Measurements from ENCODE around the gene TRIM32. TPM values are rescaled to one million over a fixed set of nuclear protein-coding genes. Genes with fewer than 3 reads are reported as not detected.

Gene TRIM32
- total RNA-seq, 1 experiment from 2014 or later: 40.5 TPM

DNA sequence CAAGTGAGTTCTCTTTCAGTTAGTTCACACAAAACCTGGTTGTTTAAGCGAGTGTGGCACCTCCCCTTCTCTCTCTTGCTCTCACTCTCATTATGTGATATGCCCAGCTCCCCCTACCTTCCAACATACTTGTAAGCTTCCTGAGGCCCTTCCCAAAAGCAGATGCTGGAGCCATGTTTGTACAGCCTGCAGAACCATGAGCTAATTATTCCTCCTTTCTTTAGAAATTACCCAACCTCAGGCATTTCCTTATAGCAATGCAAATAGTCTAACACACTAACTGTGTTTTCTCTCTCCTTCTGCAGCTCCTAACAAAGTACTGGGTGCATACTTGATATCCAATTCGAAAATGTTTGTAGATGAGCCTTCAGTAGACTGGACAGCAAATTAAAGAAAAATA is 62.7 kb downstream of the TRIM32 start:
- Histone ChIP-seq H3K27ac (no peak overlapping the region), H3K36me3 (ENCODE audit: low read depth) (no peaks in the 10 kb centered on the region), H4K20me1 (ENCODE audit: insufficient read depth) (no peaks in the 10 kb centered on the region), H3K9me3 (ENCODE audit: insufficient read depth, low read depth) (no peaks in the 10 kb centered on the region), H2AFZ (no peak overlapping the region), H3K4me3 (no peak overlapping the region), H3K9me2 (ENCODE audit: insufficient read depth) (no peaks in the 10 kb centered on the region), H3F3A (ENCODE audit: insufficient read depth, low read depth) (no peaks in the 10 kb centered on the region), H3K4me1 (replicated peaks; ENCODE audit: insufficient read depth) (no peaks in the 10 kb centered on the region), H3K27me3 (ENCODE audit: insufficient read depth, low read depth) (no peaks in the 10 kb centered on the region), H3K4me2 (no peak overlapping the region), H3K79me2 (ENCODE audit: low read depth) (no peaks in the 10 kb centered on the region)
- no peak for DNase-seq
- TF ChIP-seq, protein P1, sequence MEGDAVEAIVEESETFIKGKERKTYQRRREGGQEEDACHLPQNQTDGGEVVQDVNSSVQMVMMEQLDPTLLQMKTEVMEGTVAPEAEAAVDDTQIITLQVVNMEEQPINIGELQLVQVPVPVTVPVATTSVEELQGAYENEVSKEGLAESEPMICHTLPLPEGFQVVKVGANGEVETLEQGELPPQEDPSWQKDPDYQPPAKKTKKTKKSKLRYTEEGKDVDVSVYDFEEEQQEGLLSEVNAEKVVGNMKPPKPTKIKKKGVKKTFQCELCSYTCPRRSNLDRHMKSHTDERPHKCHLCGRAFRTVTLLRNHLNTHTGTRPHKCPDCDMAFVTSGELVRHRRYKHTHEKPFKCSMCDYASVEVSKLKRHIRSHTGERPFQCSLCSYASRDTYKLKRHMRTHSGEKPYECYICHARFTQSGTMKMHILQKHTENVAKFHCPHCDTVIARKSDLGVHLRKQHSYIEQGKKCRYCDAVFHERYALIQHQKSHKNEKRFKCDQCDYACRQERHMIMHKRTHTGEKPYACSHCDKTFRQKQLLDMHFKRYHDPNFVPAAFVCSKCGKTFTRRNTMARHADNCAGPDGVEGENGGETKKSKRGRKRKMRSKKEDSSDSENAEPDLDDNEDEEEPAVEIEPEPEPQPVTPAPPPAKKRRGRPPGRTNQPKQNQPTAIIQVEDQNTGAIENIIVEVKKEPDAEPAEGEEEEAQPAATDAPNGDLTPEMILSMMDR (conservative IDR thresholded peaks at IDR 0.05): no peak
- TF ChIP-seq EZH2 (IDR thresholded peaks at IDR 0.05; ENCODE audit: low read depth): no peak
- intact Hi-C loops (cut with micrococcal nuclease; ENCODE audit: unreplicated experiment): no loop called here
- ChIA-PET POLR2A (ENCODE audit: unreplicated experiment) (no interaction called here), CTCF (no interaction called here)
- no TSS peak for BruUV-seq (replicated peaks)

DNA sequence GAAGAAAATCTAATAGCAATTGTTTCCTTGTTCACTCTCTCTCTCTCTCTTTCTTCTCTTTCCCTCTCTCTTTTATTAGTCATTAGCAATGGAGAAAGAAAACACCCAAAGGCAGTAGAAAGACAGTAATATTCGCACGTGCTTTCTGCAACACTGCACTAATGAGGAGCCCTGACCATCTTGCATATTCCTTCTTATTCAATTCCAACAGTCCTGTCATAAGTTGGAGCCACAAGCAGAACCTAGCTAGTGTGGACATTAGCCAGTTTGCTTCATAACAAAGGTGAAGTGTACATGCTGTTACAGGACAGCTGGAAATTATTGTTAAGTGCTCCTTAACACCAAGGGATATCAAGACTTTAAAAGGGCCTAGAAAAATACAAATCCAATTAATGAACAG is 63.4 kb downstream of the TRIM32 start:
- TF ChIP-seq EZH2 (IDR thresholded peaks at IDR 0.05; ENCODE audit: low read depth): no peak
- TF ChIP-seq, protein P1 (conservative IDR thresholded peaks at IDR 0.05): no peak
- no peaks in the 10 kb centered on the region for H3K79me2 ChIP-seq (ENCODE audit: low read depth)
- no peaks in the 10 kb centered on the region for H3F3A ChIP-seq (ENCODE audit: insufficient read depth, low read depth)
- H3K36me3 ChIP-seq (ENCODE audit: low read depth): no peaks in the 10 kb centered on the region
- no peaks in the 10 kb centered on the region for H4K20me1 ChIP-seq (ENCODE audit: insufficient read depth)
- no TSS peak for BruUV-seq (replicated peaks)
- no peak overlapping the region for H3K4me2 ChIP-seq
- POLR2A ChIA-PET (ENCODE audit: unreplicated experiment): no interaction called here
- DNase-seq: no peak
- H3K4me1 ChIP-seq (replicated peaks; ENCODE audit: insufficient read depth): no peaks in the 10 kb centered on the region
- CTCF ChIA-PET: no interaction called here
- intact Hi-C loops (cut with micrococcal nuclease; ENCODE audit: unreplicated experiment): no loop called here
- no peaks in the 10 kb centered on the region for H3K9me2 ChIP-seq (ENCODE audit: insufficient read depth)
- no peak overlapping the region for H2AFZ ChIP-seq
- no peaks in the 10 kb centered on the region for H3K9me3 ChIP-seq (ENCODE audit: insufficient read depth, low read depth)
- H3K4me3 ChIP-seq: no peak overlapping the region
- no peaks in the 10 kb centered on the region for H3K27me3 ChIP-seq (ENCODE audit: insufficient read depth, low read depth)
- no peak overlapping the region for H3K27ac ChIP-seq

Data from PC-9 (cell line).